Neural cell (in vitro differentiated cells): ENCODE results near the gene TTC39B. TPM values are rescaled to one million over a fixed set of nuclear protein-coding genes. Genes with fewer than 3 reads are reported as not detected.

Source experiments
- H2AFZ ChIP-seq: fragments of 200-600, 300-800 bp; sonication (generic), shearing (Covaris generic); 2 replicates; pipeline ENCODE4 v1.6.0; 2014; ENCODE audit warnings: low read depth, mild to moderate bottlenecking, antibody characterized with exemption, low read length, moderate library complexity
- H3F3A ChIP-seq: fragments of 200-600 bp; shearing (Covaris generic); 2 replicates; pipeline ENCODE4 v1.6.1; 2016; ENCODE audit warnings: mild to moderate bottlenecking, moderate library complexity, mixed read lengths, antibody characterized with exemption, low read length; ENCODE audit not compliant: insufficient read depth, poor library complexity, severe bottlenecking
- H3K27ac ChIP-seq: fragments of 200-600, 300-800 bp; sonication (generic), shearing (Covaris generic); 2 replicates; pipeline ENCODE4 v1.5.1; 2014; ENCODE audit warnings: mild to moderate bottlenecking, low read length, moderate library complexity
- H3K27me3 ChIP-seq: fragments of 300-800, 200-600 bp; sonication (generic), shearing (Covaris generic); 2 replicates; pipeline ENCODE4 v1.6.0; 2014; ENCODE audit warnings: mild to moderate bottlenecking, low read depth, low read length, moderate library complexity; ENCODE audit not compliant: insufficient read depth
- H3K36me3 ChIP-seq: fragments of 300-800, 200-600 bp; sonication (generic), shearing (Covaris generic); 2 replicates; pipeline ENCODE4 v1.5.1; 2014; ENCODE audit warnings: mild to moderate bottlenecking, antibody characterized with exemption, low read length, moderate library complexity; ENCODE audit not compliant: insufficient read depth
- H3K4me2 ChIP-seq: fragments of 300-800, 200-600 bp; sonication (generic), shearing (Covaris generic); 2 replicates; pipeline ENCODE4 v1.6.0; 2014; ENCODE audit warnings: mild to moderate bottlenecking, low read length
- H3K4me3 ChIP-seq: fragments of 300-800, 200-600 bp; sonication (generic), shearing (Covaris generic); 2 replicates; pipeline ENCODE4 v1.5.1; 2014; ENCODE audit warnings: mild to moderate bottlenecking, low read length, moderate library complexity
- H3K79me2 ChIP-seq: fragments of 200-600 bp; shearing (Covaris generic); replicated peaks from 2 replicates; pipeline ENCODE4 v1.6.0; 2014; ENCODE audit warnings: mild to moderate bottlenecking, low read length, moderate library complexity; ENCODE audit not compliant: insufficient read depth
- H3K9ac ChIP-seq: fragments of 300-800, 200-600 bp; sonication (generic), shearing (Covaris generic); 2 replicates; pipeline ENCODE4 v1.6.1; 2016; ENCODE audit warnings: mild to moderate bottlenecking, low read length, mixed read lengths
- H3K9me2 ChIP-seq: fragments of 200-600 bp; shearing (Covaris generic); 2 replicates; pipeline ENCODE4 v1.6.1; 2016; ENCODE audit warnings: mild to moderate bottlenecking, low read length, mixed read lengths; ENCODE audit not compliant: insufficient read depth
- H3K9me3 ChIP-seq: fragments of 200-600, 300-800 bp; sonication (generic), shearing (Covaris generic); 2 replicates; pipeline ENCODE4 v1.6.1; 2016; ENCODE audit warnings: mild to moderate bottlenecking, mixed run types, low read length, moderate library complexity, mixed read lengths
- H4K20me1 ChIP-seq: fragments of 200-600 bp; shearing (Covaris generic); 2 replicates; pipeline ENCODE4 v1.6.1; 2016; ENCODE audit warnings: mild to moderate bottlenecking, mixed run types; ENCODE audit not compliant: insufficient read depth
- CTCF ChIP-seq: fragments of 450-650 bp; IDR thresholded peaks from 2 replicates; pipeline ENCODE4 v1.5.1; 2014; ENCODE audit warnings: antibody characterized with exemption, mild to moderate bottlenecking, moderate library complexity; ENCODE audit not compliant: poor library complexity, severe bottlenecking
- EP300 ChIP-seq: fragments of 450-650 bp; conservative IDR thresholded peaks from 2 replicates; pipeline ENCODE4 v1.6.1; 2014; ENCODE audit warnings: antibody characterized with exemption, mild to moderate bottlenecking, moderate library complexity; ENCODE audit not compliant: poor library complexity, severe bottlenecking
- EZH2 ChIP-seq: fragments of 200-600, 300-800 bp; shearing (Covaris generic), sonication (generic); IDR thresholded peaks from 2 replicates; pipeline ENCODE4 v1.6.1; 2014; ENCODE audit warnings: antibody characterized with exemption, low read length, borderline replicate concordance, mild to moderate bottlenecking; ENCODE audit not compliant: insufficient read depth, poor library complexity, severe bottlenecking
- MXI1 ChIP-seq: fragments of 450-650 bp; conservative IDR thresholded peaks from 2 replicates; pipeline ENCODE4 v1.6.1; 2014; ENCODE audit warnings: antibody characterized with exemption, mild to moderate bottlenecking; ENCODE audit not compliant: poor library complexity, severe bottlenecking
- POLR2AphosphoS5 ChIP-seq: IDR thresholded peaks from 2 replicates; pipeline ENCODE4 v1.6.1; 2012
- RAD21 ChIP-seq: fragments of 450-650 bp; conservative IDR thresholded peaks from 2 replicates; pipeline ENCODE4 v1.6.1; 2014; ENCODE audit warnings: antibody characterized with exemption, mild to moderate bottlenecking, moderate library complexity
- REST ChIP-seq: IDR thresholded peaks from 2 replicates; pipeline ENCODE4 v1.6.1; 2012; ENCODE audit warnings: borderline replicate concordance
- SMC3 ChIP-seq: fragments of 450-650 bp; conservative IDR thresholded peaks from 2 replicates; pipeline ENCODE4 v1.6.1; 2014; ENCODE audit warnings: antibody characterized with exemption, mild to moderate bottlenecking, moderate library complexity; ENCODE audit not compliant: poor library complexity
- TAF1 ChIP-seq: IDR thresholded peaks from 2 replicates; pipeline ENCODE4 v1.6.1; 2012; ENCODE audit warnings: low read depth
- polyA plus RNA-seq: library from polyadenylated mRNA; depleted of rRNA; stranded (reverse); fragments of >200 nt; gene quantifications from 2 replicates; pipeline ENCODE4 v1.2.3, GENCODE V29; 2014

TTC39B gene
- polyA plus RNA-seq, 1 donor from 2014 or later = 2.8 TPM

GRCh38 chr9:15248621-15249020 lies 58.4 kb downstream of the TTC39B start:
- no peaks in the 10 kb centered on the region for H3K36me3 ChIP-seq
- no peak overlapping the region for H3K27ac ChIP-seq
- H2AFZ ChIP-seq = no peak overlapping the region
- no peaks in the 10 kb centered on the region for H3K79me2 ChIP-seq
- peak overlapping the region; percentile 60 for H3K4me3 ChIP-seq
- no peak overlapping the region for H3K9ac ChIP-seq
- no peak for TF ChIP-seq REST
- TF ChIP-seq RAD21 = no peak
- no peak for TF ChIP-seq CTCF
- TF ChIP-seq EZH2 = no peak
- no peak for TF ChIP-seq POLR2AphosphoS5
- no peak for TF ChIP-seq EP300
- TF ChIP-seq TAF1 = no peak
- TF ChIP-seq MXI1 = no peak
- no peak for TF ChIP-seq SMC3
- no peaks in the 10 kb centered on the region for H3K27me3 ChIP-seq
- H3K9me3 ChIP-seq = no peaks in the 10 kb centered on the region
- H3K4me2 ChIP-seq = peak overlapping the region; percentile 50
- no peaks in the 10 kb centered on the region for H3F3A ChIP-seq
- no peaks in the 10 kb centered on the region for H3K9me2 ChIP-seq
- no peaks in the 10 kb centered on the region for H4K20me1 ChIP-seq

- Histone ChIP-seq H3F3A (no peaks in the 10 kb centered on the region), H3K79me2 (no peaks in the 10 kb centered on the region), H3K9me3 (no peaks in the 10 kb centered on the region), H3K4me2 (no peak overlapping the region), H4K20me1 (no peaks in the 10 kb centered on the region), H3K9me2 (no peaks in the 10 kb centered on the region), H3K27ac (no peak overlapping the region), H3K9ac (no peak overlapping the region), H3K4me3 (peak overlapping the region; percentile 60), H3K27me3 (no peaks in the 10 kb centered on the region), H3K36me3 (no peaks in the 10 kb centered on the region), H2AFZ (no peak overlapping the region)
- TF ChIP-seq POLR2AphosphoS5 (no peak), RAD21 (no peak), EP300 (no peak), REST (no peak), TAF1 (no peak), SMC3 (no peak), CTCF (no peak), EZH2 (no peak), MXI1 (no peak)
Observed at GRCh38 chr9:15248081-15248480, 58.9 kb downstream of the TTC39B start.
